Naive thymus-derived CD8-positive, alpha-beta T cell (primary cell): ENCODE data around the gene CFAP54. TPM values are rescaled to one million over a fixed set of nuclear protein-coding genes. Genes with fewer than 3 reads are reported as not detected.

Source experiments
- ATAC-seq, 2 donors: fragments of 150-1000 bp; cut with Tn5 transposase in 1 of 2; sonication (Bioruptor Pico), chemical (Tn5 transposase) in 1 of 2; 1 replicate in 1 of 2; 2 replicates in 1 of 2; pipeline ENCODE4 v1.10.0; 2021; ENCODE audit warnings: mild to moderate bottlenecking in 2 of 2, moderate library complexity in 2 of 2
- POLR2A ChIA-PET: fragments of 350-600 bp; sonication (Branson Sonifier 250); formaldehyde crosslinking; loops from one replicate; lab custom pipeline; 2021; ENCODE audit warnings: antibody characterized with exemption; lab: Charles Lee
- DNase-seq, 10 donors: peaks; one replicate each; pipeline versions ENCODE4 v3.0.0 to v3.0.0-alpha.2; 2020 to 2022
- H3K27ac Mint-ChIP-seq, 10 donors: one replicate each; pipeline ENCODE4 v1.8.0; 2020 to 2022; ENCODE audit warnings: mild to moderate bottlenecking in 10 of 10, mixed read lengths in 10 of 10, moderate library complexity in 4 of 10, inconsistent platforms in 1 of 10
- H3K27me3 Mint-ChIP-seq, 5 donors: one replicate each; pipeline ENCODE4 v1.8.0; 2021 to 2022; ENCODE audit warnings: mixed read lengths in 5 of 5
- H3K36me3 Mint-ChIP-seq, 3 donors: one replicate each; pipeline ENCODE4 v1.8.0; 2020 to 2022; ENCODE audit warnings: mixed read lengths in 3 of 3, mild to moderate bottlenecking in 2 of 3, inconsistent platforms in 1 of 3
- H3K4me1 Mint-ChIP-seq, 4 donors: one replicate each; pipeline ENCODE4 v1.8.0; 2021 to 2022; ENCODE audit warnings: mixed read lengths in 4 of 4
- H3K4me3 Mint-ChIP-seq, 10 donors: one replicate each; pipeline ENCODE4 v1.8.0; 2020 to 2022; ENCODE audit warnings: mild to moderate bottlenecking in 10 of 10, mixed read lengths in 10 of 10, moderate library complexity in 6 of 10, inconsistent platforms in 1 of 10
- H3K9me3 Mint-ChIP-seq, 9 donors: one replicate each; pipeline ENCODE4 v1.8.0; 2020 to 2022; ENCODE audit warnings: mixed read lengths in 9 of 9, mild to moderate bottlenecking in 3 of 9, inconsistent platforms in 1 of 9, moderate library complexity in 1 of 9
- polyA plus RNA-seq, 3 donors: library from polyadenylated mRNA; unstranded; fragments of 300-500 nt; fragmentation: Illumina TruSeq; gene quantifications; one replicate each; pipeline ENCODE4 v1.2.3, GENCODE V29; 2021
- total RNA-seq, 8 experiments: library from RNA in 2 of 8; stranded (reverse) in 2 of 8; gene quantifications; one replicate each; pipeline ENCODE4 v1.2.3 and lab custom pipeline; 2021 to 2026

CFAP54 gene
- total and polyA plus RNA-seq, 5 experiments from 2014 or later, result 0.49 to 0.82 TPM; not detected in 3

GRCh38 chr12:96892104-96892503 lies 402.7 kb downstream of the CFAP54 start:
- H3K27me3 Mint-ChIP-seq, result peaks cover 6 to 20% (median 10%) of the 10 kb centered on the region in 5 donors
- peaks cover 0 to 4% (median 0%) of the 10 kb centered on the region in 9 donors for H3K9me3 Mint-ChIP-seq
- ATAC-seq (no peak), DNase-seq (no peak)
- H3K4me1 Mint-ChIP-seq, result peaks cover 0 to 2% (median 0%) of the 10 kb centered on the region in 4 donors
- H3K36me3 Mint-ChIP-seq, result no peaks in the 10 kb centered on the region
- POLR2A ChIA-PET, result no interaction called here
- no peak overlapping the region for H3K4me3 Mint-ChIP-seq
- no peak overlapping the region for H3K27ac Mint-ChIP-seq

- ATAC-seq, result no peak
- no peak for DNase-seq
- POLR2A ChIA-PET, result no interaction called here
- H3K27me3 Mint-ChIP-seq, result peaks cover 0 to 12% (median 1%) of the 10 kb centered on the region in 5 donors
- H3K9me3 Mint-ChIP-seq, result peaks cover 0 to 4% (median 0%) of the 10 kb centered on the region in 9 donors
- H3K4me1 Mint-ChIP-seq, result no peaks in the 10 kb centered on the region
- no peaks in the 10 kb centered on the region for H3K36me3 Mint-ChIP-seq
- H3K4me3 Mint-ChIP-seq, result no peak overlapping the region
- no peak overlapping the region for H3K27ac Mint-ChIP-seq
Observed at GRCh38 chr12:96897421-96897820, 408.0 kb downstream of the CFAP54 start.

GRCh38 chr12:96901175-96901574 lies 411.8 kb downstream of the CFAP54 start:
- peaks cover 0 to 5% (median 0%) of the 10 kb centered on the region in 5 donors for H3K27me3 Mint-ChIP-seq
- no peak overlapping the region for H3K27ac Mint-ChIP-seq
- no peaks in the 10 kb centered on the region for H3K36me3 Mint-ChIP-seq
- H3K4me1 Mint-ChIP-seq, result peaks cover 3 to 5% (median 3%) of the 10 kb centered on the region in 4 donors
- no peak overlapping the region for H3K4me3 Mint-ChIP-seq
- POLR2A ChIA-PET, result no interaction called here
- no peaks in the 10 kb centered on the region for H3K9me3 Mint-ChIP-seq
- DNase-seq (no peak), ATAC-seq (no peak)

GRCh38 chr12:96902076-96902475 lies 412.7 kb downstream of the CFAP54 start:
- Mint-ChIP-seq H3K36me3 (no peaks in the 10 kb centered on the region), H3K4me3 (no peak overlapping the region)
- no peak for DNase-seq

GRCh38 chr12:96906498-96906848 lies 417.1 kb downstream of the CFAP54 start:
- Mint-ChIP-seq H3K27ac (peak overlapping the region; percentile 95 to 99 (median 97)), H3K4me1 (peaks cover 28 to 45% (median 42%) of the 10 kb centered on the region in 4 donors), H3K27me3 (peaks cover 0 to 2% (median 0%) of the 10 kb centered on the region in 5 donors), H3K9me3 (no peaks in the 10 kb centered on the region), H3K36me3 (peaks cover 0 to 7% (median 0%) of the 10 kb centered on the region in 3 donors), H3K4me3 (peak overlapping the region; percentile 84 to 99 (median 96))
- ATAC-seq (no peak), DNase-seq (peak in 1 of 10 donors; percentile 7)
- POLR2A ChIA-PET, result interaction anchor here (0.7 kb wide), 1 partner anchor 10 kb away, joined by 4 read pairs; no protein-coding TSS in a partner anchor

More at GRCh38 chr12:96902076-96902475, 412.7 kb downstream of the CFAP54 start:
- POLR2A ChIA-PET, result no interaction called here
- ATAC-seq, result no peak
- H3K4me1 Mint-ChIP-seq, result peaks cover 6 to 10% (median 7%) of the 10 kb centered on the region in 4 donors
- peaks cover 0 to 5% (median 0%) of the 10 kb centered on the region in 5 donors for H3K27me3 Mint-ChIP-seq
- no peaks in the 10 kb centered on the region for H3K9me3 Mint-ChIP-seq
- H3K27ac Mint-ChIP-seq, result no peak overlapping the region

GRCh38 chr12:96906849-96907670 lies 417.7 kb downstream of the CFAP54 start, which contains the start of gene NEDD1:
NEDD1 (plus strand) TSS chr12:96907257; CDS start chr12:96909760, 2,503 bp downstream.
- peaks cover 29 to 49% (median 44%) of the 10 kb centered on the region in 4 donors for H3K4me1 Mint-ChIP-seq
- H3K36me3 Mint-ChIP-seq, result peaks cover 0 to 8% (median 0%) of the 10 kb centered on the region in 3 donors
- DNase-seq (peak; percentile 67 to 88 (median 80)), ATAC-seq (peak; percentile 79 to 81)
- H3K4me3 Mint-ChIP-seq, result peak within 1 kb of the TSS; percentile 84 to 99 (median 96)
- H3K27ac Mint-ChIP-seq, result peak within 1 kb of the TSS; percentile 96 to 99 (median 98)
- H3K9me3 Mint-ChIP-seq, result no peaks in the 10 kb centered on the region
- POLR2A ChIA-PET, result interaction anchor here (0.7 kb wide), 1 partner anchor 11 kb away, joined by 4 read pairs; no protein-coding TSS in a partner anchor
- H3K27me3 Mint-ChIP-seq, result peaks cover 0 to 2% (median 0%) of the 10 kb centered on the region in 5 donors

GRCh38 chr12:96907671-96908422 lies 418.5 kb downstream of the CFAP54 start:
- peak overlapping the region; percentile 84 to 99 (median 96) for H3K4me3 Mint-ChIP-seq
- peaks cover 0 to 8% (median 0%) of the 10 kb centered on the region in 3 donors for H3K36me3 Mint-ChIP-seq
- peaks cover 0 to 2% (median 0%) of the 10 kb centered on the region in 5 donors for H3K27me3 Mint-ChIP-seq
- POLR2A ChIA-PET, result no interaction called here
- H3K4me1 Mint-ChIP-seq, result peaks cover 29 to 51% (median 46%) of the 10 kb centered on the region in 4 donors
- H3K27ac Mint-ChIP-seq, result peak overlapping the region; percentile 95 to 99 (median 97)
- ATAC-seq, result peak; percentile 33 to 34
- H3K9me3 Mint-ChIP-seq, result no peaks in the 10 kb centered on the region
- DNase-seq, result peak in 4 of 10 donors; percentile 5 to 36 (median 26)

GRCh38 chr12:96908423-96908675 lies 419.0 kb downstream of the CFAP54 start:
- ATAC-seq (no peak), DNase-seq (peak in 1 of 10 donors; percentile 12)
- Mint-ChIP-seq H3K36me3 (peaks cover 0 to 12% (median 0%) of the 10 kb centered on the region in 3 donors), H3K4me1 (peaks cover 32 to 55% (median 48%) of the 10 kb centered on the region in 4 donors), H3K27ac (peak overlapping the region; percentile 95 to 99 (median 97)), H3K27me3 (peaks cover 0 to 2% (median 0%) of the 10 kb centered on the region in 5 donors), H3K9me3 (no peaks in the 10 kb centered on the region), H3K4me3 (peak overlapping the region; percentile 84 to 99 (median 96))
- POLR2A ChIA-PET, result interaction anchor here (0.7 kb wide), 1 partner anchor 176 kb away, joined by 3 read pairs; no protein-coding TSS in a partner anchor

GRCh38 chr12:96912261-96912660 lies 422.9 kb downstream of the CFAP54 start:
- DNase-seq, result no peak
- H3K9me3 Mint-ChIP-seq, result peaks cover 0 to 7% (median 0%) of the 10 kb centered on the region in 9 donors
- H3K36me3 Mint-ChIP-seq, result peaks cover 7 to 18% (median 12%) of the 10 kb centered on the region in 3 donors
- H3K4me1 Mint-ChIP-seq, result peaks cover 30 to 61% (median 57%) of the 10 kb centered on the region in 4 donors
- ATAC-seq, result no peak
- H3K4me3 Mint-ChIP-seq, result no peak overlapping the region
- POLR2A ChIA-PET, result no interaction called here
- no peak overlapping the region for H3K27ac Mint-ChIP-seq
- H3K27me3 Mint-ChIP-seq, result no peaks in the 10 kb centered on the region

GRCh38 chr12:96912943-96913342 lies 423.6 kb downstream of the CFAP54 start:
- POLR2A ChIA-PET, result no interaction called here
- DNase-seq (no peak), ATAC-seq (no peak)
- H3K36me3 Mint-ChIP-seq, result peaks cover 7 to 18% (median 12%) of the 10 kb centered on the region in 3 donors
- peaks cover 28 to 58% (median 52%) of the 10 kb centered on the region in 4 donors for H3K4me1 Mint-ChIP-seq
- peak overlapping the region in 1 of 10 donors; percentile 22 for H3K27ac Mint-ChIP-seq
- H3K9me3 Mint-ChIP-seq, result peaks cover 0 to 7% (median 0%) of the 10 kb centered on the region in 9 donors
- no peaks in the 10 kb centered on the region for H3K27me3 Mint-ChIP-seq
- no peak overlapping the region for H3K4me3 Mint-ChIP-seq

- peak overlapping the region in 2 of 10 donors; percentile 4 to 66 for H3K27ac Mint-ChIP-seq
- POLR2A ChIA-PET, result no interaction called here
- H3K4me1 Mint-ChIP-seq, result peaks cover 9 to 29% (median 17%) of the 10 kb centered on the region in 4 donors
- ATAC-seq (no peak), DNase-seq (no peak)
- H3K27me3 Mint-ChIP-seq, result no peaks in the 10 kb centered on the region
- H3K36me3 Mint-ChIP-seq, result peaks cover 14 to 52% (median 42%) of the 10 kb centered on the region in 3 donors
- peaks cover 0 to 11% (median 0%) of the 10 kb centered on the region in 9 donors for H3K9me3 Mint-ChIP-seq
- H3K4me3 Mint-ChIP-seq, result no peak overlapping the region
Observed at GRCh38 chr12:96919510-96920210, 430.3 kb downstream of the CFAP54 start.
